Trophoblast cell (in vitro differentiated cells and primary cell): ENCODE results near the gene TRPV5.

Experiments
- DNase-seq, 2 donors: peaks; one replicate each; pipeline ENCODE4 v3.0.0-alpha.2; 2016
- H2AFZ ChIP-seq: 2 replicates; pipeline ENCODE4 v1.6.1; 2013; ENCODE audit warnings: low read length, moderate library complexity, mild to moderate bottlenecking; ENCODE audit not compliant: insufficient read depth, poor library complexity
- H2AK5ac ChIP-seq: 2 replicates; pipeline ENCODE4 v1.6.1; 2013; ENCODE audit warnings: mild to moderate bottlenecking, low read length
- H2BK120ac ChIP-seq: 2 replicates; pipeline ENCODE4 v1.6.1; 2013; ENCODE audit warnings: low read length, mild to moderate bottlenecking, moderate library complexity; ENCODE audit not compliant: insufficient read depth, poor library complexity
- H2BK12ac ChIP-seq: 2 replicates; pipeline ENCODE4 v1.6.1; 2013; ENCODE audit warnings: mild to moderate bottlenecking, low read length, moderate library complexity
- H2BK5ac ChIP-seq: 2 replicates; pipeline ENCODE4 v1.6.1; 2013; ENCODE audit warnings: low read length, low read depth, moderate library complexity, mild to moderate bottlenecking; ENCODE audit not compliant: poor library complexity
- H3K14ac ChIP-seq: 2 replicates; pipeline ENCODE4 v1.6.1; 2013; ENCODE audit warnings: mild to moderate bottlenecking, low read length
- H3K18ac ChIP-seq: 2 replicates; pipeline ENCODE4 v1.6.1; 2013; ENCODE audit warnings: mild to moderate bottlenecking, low read length
- H3K23ac ChIP-seq: 2 replicates; pipeline ENCODE4 v1.6.1; 2013; ENCODE audit warnings: low read length
- H3K27ac ChIP-seq: 2 replicates; pipeline ENCODE4 v1.5.1; 2013; ENCODE audit warnings: low read depth, mild to moderate bottlenecking, inconsistent platforms, low read length, moderate library complexity
- H3K27me3 ChIP-seq: 2 replicates; pipeline ENCODE4 v1.6.1; 2013; ENCODE audit warnings: inconsistent platforms, mild to moderate bottlenecking, low read length, moderate library complexity; ENCODE audit not compliant: insufficient read depth
- H3K36me3 ChIP-seq, 2 experiments: 1 replicate in 1 of 2; 2 replicates in 1 of 2; pipeline ENCODE4 v1.6.1; 2013; ENCODE audit warnings: low read length in 2 of 2, mild to moderate bottlenecking in 2 of 2, moderate library complexity in 1 of 2; ENCODE audit not compliant: insufficient read depth in 2 of 2, control insufficient read depth in 1 of 2
- H3K4ac ChIP-seq: 2 replicates; pipeline ENCODE4 v1.6.1; 2013; ENCODE audit warnings: low read depth, mild to moderate bottlenecking, low read length, moderate library complexity
- H3K4me1 ChIP-seq, 2 experiments: 1 replicate in 1 of 2; 2 replicates in 1 of 2; pipeline ENCODE4 v1.6.1; 2013; ENCODE audit warnings: low read length in 2 of 2, mild to moderate bottlenecking in 2 of 2, moderate library complexity in 1 of 2; ENCODE audit not compliant: insufficient read depth in 2 of 2, control insufficient read depth in 1 of 2
- H3K4me2 ChIP-seq: 2 replicates; pipeline ENCODE4 v1.6.1; 2013; ENCODE audit warnings: inconsistent platforms, mild to moderate bottlenecking, low read length, moderate library complexity
- H3K4me3 ChIP-seq: 2 replicates; pipeline ENCODE4 v1.5.1; 2013; ENCODE audit warnings: mild to moderate bottlenecking, low read depth, low read length, inconsistent platforms
- H3K79me1 ChIP-seq: one replicate; pipeline ENCODE4 v1.6.1; 2013; ENCODE audit warnings: low read length
- H3K79me2 ChIP-seq: 2 replicates; pipeline ENCODE4 v1.6.1; 2013; ENCODE audit warnings: low read length, mild to moderate bottlenecking; ENCODE audit not compliant: control insufficient read depth, insufficient read depth, poor library complexity
- H3K9ac ChIP-seq: 2 replicates; pipeline ENCODE4 v1.6.1; 2013; ENCODE audit warnings: mild to moderate bottlenecking, low read length
- H3K9me3 ChIP-seq: 2 replicates; pipeline ENCODE4 v1.6.1; 2013; ENCODE audit warnings: low read depth, mild to moderate bottlenecking, control low read depth, inconsistent platforms, low read length; ENCODE audit not compliant: insufficient read depth
- H4K12ac ChIP-seq: 2 replicates; pipeline ENCODE4 v1.6.1; 2013; ENCODE audit warnings: low read depth, mild to moderate bottlenecking, low read length, moderate library complexity
- H4K8ac ChIP-seq: 2 replicates; pipeline ENCODE4 v1.6.1; 2013; ENCODE audit warnings: low read depth, mild to moderate bottlenecking, low read length, moderate library complexity
- H4K91ac ChIP-seq: one replicate; pipeline ENCODE4 v1.6.1; 2013; ENCODE audit warnings: low read depth, mild to moderate bottlenecking, low read length, moderate library complexity
- WGBS: extraction: QIAGEN DNeasy Blood & Tissue Kit; methylation state at CpG from one replicate; pipeline ENCODE4 v1.1.7; 2013; ENCODE audit warnings: missing lambda C conversion rate; ENCODE audit not compliant: insufficient read length, insufficient coverage; ENCODE audit errors: extremely low coverage; 5-methylcytosine and 5-hydroxymethylcytosine counted together

The TRPV5 gene

GRCh38 chr7:142948603-142949002, 15.1 kb upstream of the TRPV5 start:
- H3K4me3 ChIP-seq = no peak overlapping the region
- H3K27me3 ChIP-seq = no peaks in the 10 kb centered on the region
- no peak overlapping the region for H2AFZ ChIP-seq
- no peak overlapping the region for H3K4ac ChIP-seq
- H2BK120ac ChIP-seq = no peak overlapping the region
- H3K14ac ChIP-seq = no peak overlapping the region
- no peak overlapping the region for H2BK5ac ChIP-seq
- no peak overlapping the region for H2AK5ac ChIP-seq
- no peak overlapping the region for H3K4me2 ChIP-seq
- H3K23ac ChIP-seq = no peak overlapping the region
- no peak overlapping the region for H3K9ac ChIP-seq
- no peak overlapping the region for H3K27ac ChIP-seq
- no peak overlapping the region for H2BK12ac ChIP-seq
- H3K9me3 ChIP-seq = peaks cover 11% of the 10 kb centered on the region
- H3K4me1 ChIP-seq = no peaks in the 10 kb centered on the region
- H3K36me3 ChIP-seq = no peaks in the 10 kb centered on the region
- H3K79me2 ChIP-seq = no peaks in the 10 kb centered on the region
- no peak for DNase-seq
- no peak overlapping the region for H4K91ac ChIP-seq
- H3K79me1 ChIP-seq = no peaks in the 10 kb centered on the region
- WGBS = no CpG with 5 or more reads among the region's 4 CpGs
- no peak overlapping the region for H4K8ac ChIP-seq
- H3K18ac ChIP-seq = no peak overlapping the region
- no peak overlapping the region for H4K12ac ChIP-seq

- H3K4me3 ChIP-seq = no peak overlapping the region
- no peak overlapping the region for H2BK5ac ChIP-seq
- H3K4me1 ChIP-seq = peaks cover 0 to 3% of the 10 kb centered on the region in 2 experiments
- no peak for DNase-seq
- no peaks in the 10 kb centered on the region for H3K36me3 ChIP-seq
- H3K14ac ChIP-seq = no peak overlapping the region
- H2AFZ ChIP-seq = no peak overlapping the region
- WGBS = no CpG with 5 or more reads among the region's 3 CpGs
- no peak overlapping the region for H3K18ac ChIP-seq
- no peak overlapping the region for H3K4me2 ChIP-seq
- no peak overlapping the region for H3K27ac ChIP-seq
- H4K8ac ChIP-seq = no peak overlapping the region
- no peak overlapping the region for H2BK12ac ChIP-seq
- no peaks in the 10 kb centered on the region for H3K79me1 ChIP-seq
- H3K27me3 ChIP-seq = no peaks in the 10 kb centered on the region
- H3K23ac ChIP-seq = no peak overlapping the region
- H3K9me3 ChIP-seq = peaks cover 10% of the 10 kb centered on the region
- H3K79me2 ChIP-seq = no peaks in the 10 kb centered on the region
- no peak overlapping the region for H2AK5ac ChIP-seq
- H3K4ac ChIP-seq = no peak overlapping the region
- no peak overlapping the region for H3K9ac ChIP-seq
- no peak overlapping the region for H4K12ac ChIP-seq
- no peak overlapping the region for H2BK120ac ChIP-seq
- no peak overlapping the region for H4K91ac ChIP-seq
These were observed 11.5 kb upstream of the TRPV5 start for GRCh38 chr7:142945001-142945400.

- Histone ChIP-seq H3K23ac (no peak overlapping the region), H3K4me3 (no peak overlapping the region), H3K27me3 (no peaks in the 10 kb centered on the region), H2BK120ac (no peak overlapping the region), H3K4me1 (peaks cover 0 to 3% of the 10 kb centered on the region in 2 experiments), H4K8ac (no peak overlapping the region), H3K9ac (no peak overlapping the region), H3K9me3 (peaks cover 10% of the 10 kb centered on the region), H3K4me2 (no peak overlapping the region), H2BK5ac (no peak overlapping the region), H3K27ac (no peak overlapping the region), H2BK12ac (no peak overlapping the region), H3K79me1 (no peaks in the 10 kb centered on the region), H3K79me2 (no peaks in the 10 kb centered on the region), H2AK5ac (no peak overlapping the region), H3K36me3 (no peaks in the 10 kb centered on the region), H4K91ac (no peak overlapping the region), H3K4ac (no peak overlapping the region), H3K18ac (no peak overlapping the region), H2AFZ (no peak overlapping the region), H4K12ac (no peak overlapping the region), H3K14ac (no peak overlapping the region)
- no CpG with 5 or more reads among the region's 7 CpGs for WGBS
- no peak for DNase-seq
These were observed 10.2 kb upstream of the TRPV5 start for GRCh38 chr7:142943706-142944268.

- H3K79me2 ChIP-seq = no peaks in the 10 kb centered on the region
- no peak overlapping the region for H4K91ac ChIP-seq
- no peaks in the 10 kb centered on the region for H3K79me1 ChIP-seq
- H2AFZ ChIP-seq = no peak overlapping the region
- H2BK120ac ChIP-seq = no peak overlapping the region
- no peak overlapping the region for H3K4ac ChIP-seq
- peaks cover 0 to 3% of the 10 kb centered on the region in 2 experiments for H3K4me1 ChIP-seq
- H3K27ac ChIP-seq = no peak overlapping the region
- no peaks in the 10 kb centered on the region for H3K36me3 ChIP-seq
- H3K9me3 ChIP-seq = peaks cover 10% of the 10 kb centered on the region
- no peak overlapping the region for H4K12ac ChIP-seq
- no peak overlapping the region for H2BK12ac ChIP-seq
- no peak overlapping the region for H3K4me3 ChIP-seq
- no peak overlapping the region for H3K14ac ChIP-seq
- H4K8ac ChIP-seq = no peak overlapping the region
- H2BK5ac ChIP-seq = no peak overlapping the region
- H3K4me2 ChIP-seq = no peak overlapping the region
- no peak overlapping the region for H3K18ac ChIP-seq
- no CpG with 5 or more reads among the region's 6 CpGs for WGBS
- H3K23ac ChIP-seq = no peak overlapping the region
- H2AK5ac ChIP-seq = no peak overlapping the region
- no peaks in the 10 kb centered on the region for H3K27me3 ChIP-seq
- H3K9ac ChIP-seq = no peak overlapping the region
- DNase-seq = no peak
These were observed 9.2 kb upstream of the TRPV5 start for GRCh38 chr7:142942746-142943145.
